ENCODE data around the gene ERF.

The ERF gene

DNA sequence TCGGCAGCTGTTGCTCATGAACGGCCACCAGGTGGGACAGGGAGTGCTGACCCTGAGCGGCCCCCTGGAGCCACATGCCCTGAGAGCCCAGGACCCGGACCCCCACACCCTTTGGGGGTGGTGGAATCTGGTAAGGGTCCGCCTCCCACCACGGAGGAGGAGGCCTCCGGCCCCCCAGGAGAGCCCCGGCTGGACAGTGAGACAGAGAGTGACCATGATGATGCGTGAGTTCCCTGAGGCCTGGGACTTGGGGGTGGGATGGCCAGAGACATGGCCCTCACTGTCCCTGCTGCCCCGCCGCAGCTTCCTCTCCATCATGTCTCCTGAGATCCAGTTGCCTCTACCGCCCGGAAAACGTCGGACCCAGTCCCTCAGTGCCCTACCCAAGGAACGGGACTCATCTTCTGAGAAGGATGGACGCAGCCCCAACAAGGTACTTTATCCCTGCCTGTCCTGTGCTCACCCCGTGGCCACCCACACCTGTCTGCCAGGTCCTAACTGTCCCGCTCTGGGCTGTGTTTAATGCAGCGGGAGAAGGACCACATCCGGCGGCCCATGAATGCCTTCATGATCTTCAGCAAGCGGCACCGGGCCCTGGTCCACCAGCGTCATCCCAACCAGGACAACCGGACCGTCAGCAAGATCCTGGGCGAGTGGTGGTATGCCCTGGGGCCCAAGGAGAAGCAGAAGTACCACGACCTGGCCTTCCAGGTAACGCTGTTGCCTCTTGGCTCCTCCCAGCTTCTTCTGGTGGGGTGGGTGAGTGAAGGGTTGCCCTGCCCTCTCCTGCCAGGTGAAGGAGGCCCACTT, 32.3 kb upstream of the ERF start:
- in situ Hi-C loops (cut with MboI; ENCODE audit: low sequenced_read_pairs), result no loop called here

DNA sequence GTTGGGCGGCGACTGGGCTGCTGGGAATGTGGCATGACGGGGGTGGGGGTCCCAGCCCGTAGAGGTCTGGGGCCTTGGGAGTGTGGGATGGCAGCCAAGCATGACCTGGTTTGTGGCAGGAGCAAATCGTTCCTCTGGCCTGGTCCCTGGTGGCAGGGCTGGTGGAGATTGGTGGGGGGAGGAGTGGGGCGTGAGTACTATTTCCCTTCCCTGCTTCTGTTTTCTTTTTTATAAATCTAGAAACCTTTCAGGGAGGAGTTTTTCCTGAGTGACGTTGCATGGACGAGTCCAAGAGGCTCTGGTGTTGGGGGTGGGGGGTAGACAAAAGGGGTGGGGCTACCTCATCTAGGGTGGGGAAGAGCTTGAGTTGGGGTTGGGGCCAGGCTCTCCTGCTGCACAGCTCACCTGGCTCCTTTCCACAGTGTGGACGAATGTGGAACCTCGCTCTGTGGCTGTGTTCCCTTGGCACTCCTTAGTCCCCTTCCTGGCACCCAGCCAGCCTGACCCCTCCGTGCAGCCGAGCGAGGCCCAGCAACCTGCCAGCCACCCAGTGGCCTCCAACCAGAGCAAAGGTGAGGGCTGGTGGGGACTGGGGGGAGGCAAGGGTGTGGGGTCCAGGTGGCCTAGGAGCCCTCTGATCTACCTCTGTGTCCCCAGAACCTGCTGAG, 31.6 kb upstream of the ERF start:
- in situ Hi-C loops (cut with MboI; ENCODE audit: low sequenced_read_pairs), result no loop called here

DNA sequence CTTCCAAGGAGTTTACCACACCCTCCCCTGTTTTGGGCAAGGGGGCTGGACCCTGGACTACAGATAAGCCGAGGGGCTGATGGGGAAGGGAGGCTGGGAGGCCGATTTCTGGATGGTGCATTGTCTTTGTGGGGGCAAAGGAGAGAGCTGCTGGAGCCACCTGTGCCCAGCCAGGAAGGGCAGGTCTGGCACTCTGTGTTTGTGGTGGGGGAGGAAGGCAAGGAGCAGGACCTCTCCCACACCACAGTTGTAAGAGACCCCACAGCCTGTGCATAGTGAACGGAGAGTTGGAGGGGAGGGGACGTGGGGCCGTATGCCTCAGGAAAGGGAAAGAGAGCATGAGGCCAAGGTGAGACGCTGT, 31.0 kb upstream of the ERF start:
- in situ Hi-C loops (cut with MboI; ENCODE audit: low sequenced_read_pairs), result no loop called here

DNA sequence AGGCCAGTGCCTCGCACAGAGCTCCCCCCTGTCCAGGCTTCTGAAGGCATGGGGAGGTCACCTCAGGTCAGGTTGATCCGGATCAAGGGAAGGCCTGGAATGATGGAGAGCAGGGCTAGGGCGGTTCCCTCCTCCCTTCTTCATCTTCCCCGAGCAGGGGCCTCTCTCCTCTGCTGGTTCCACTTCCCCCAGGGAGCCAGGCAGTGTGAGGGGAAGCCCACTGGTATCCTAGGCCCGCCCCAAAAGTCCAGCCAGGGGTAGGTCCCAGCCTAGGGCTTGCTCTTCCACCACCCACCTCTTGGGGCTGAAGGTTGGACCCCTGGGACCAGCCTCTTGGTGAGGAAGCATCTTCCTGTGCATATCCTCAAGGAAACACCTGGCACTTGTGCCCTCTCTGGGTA, 30.6 kb upstream of the ERF start:
- in situ Hi-C loops (cut with MboI; ENCODE audit: low sequenced_read_pairs), result no loop called here

DNA sequence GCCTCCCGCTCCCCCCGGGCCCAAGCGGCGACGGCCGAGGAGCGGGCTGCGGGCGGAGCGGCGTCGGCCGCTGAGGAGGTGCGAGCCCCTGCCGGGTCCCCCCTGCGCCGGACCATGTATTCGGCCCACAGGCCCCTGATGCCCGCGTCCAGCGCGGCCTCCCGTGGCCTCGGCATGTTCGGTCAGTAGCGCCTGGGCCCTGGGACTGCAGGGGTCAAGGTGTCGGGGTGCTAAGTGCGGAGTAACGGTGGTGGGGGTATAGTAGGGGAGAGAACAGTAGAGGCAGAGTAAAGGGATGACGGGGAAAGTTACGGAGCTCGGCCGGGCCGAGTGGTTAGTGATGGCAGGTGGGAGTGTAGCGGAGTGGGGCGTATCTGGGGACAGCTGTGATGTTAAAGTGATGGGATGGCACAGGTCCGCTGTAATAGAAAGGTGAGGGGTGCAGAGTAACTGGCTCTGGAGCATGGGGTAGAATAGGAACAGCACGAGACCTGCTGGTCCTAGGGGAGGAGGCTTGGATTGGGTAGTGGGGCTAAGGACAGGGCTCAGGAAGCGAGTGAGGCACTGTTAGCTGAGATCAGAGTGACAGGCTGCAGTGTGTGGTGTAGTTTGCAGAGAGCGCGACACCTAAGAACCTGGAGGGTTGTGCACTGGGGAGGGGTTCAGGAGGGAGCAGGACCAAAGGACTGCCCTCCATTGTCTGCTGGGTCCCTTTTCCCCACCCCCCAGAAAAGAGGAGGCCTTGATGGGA, 29.8 kb upstream of the ERF start:
- in situ Hi-C loops (cut with MboI; ENCODE audit: low sequenced_read_pairs), result no loop called here

DNA sequence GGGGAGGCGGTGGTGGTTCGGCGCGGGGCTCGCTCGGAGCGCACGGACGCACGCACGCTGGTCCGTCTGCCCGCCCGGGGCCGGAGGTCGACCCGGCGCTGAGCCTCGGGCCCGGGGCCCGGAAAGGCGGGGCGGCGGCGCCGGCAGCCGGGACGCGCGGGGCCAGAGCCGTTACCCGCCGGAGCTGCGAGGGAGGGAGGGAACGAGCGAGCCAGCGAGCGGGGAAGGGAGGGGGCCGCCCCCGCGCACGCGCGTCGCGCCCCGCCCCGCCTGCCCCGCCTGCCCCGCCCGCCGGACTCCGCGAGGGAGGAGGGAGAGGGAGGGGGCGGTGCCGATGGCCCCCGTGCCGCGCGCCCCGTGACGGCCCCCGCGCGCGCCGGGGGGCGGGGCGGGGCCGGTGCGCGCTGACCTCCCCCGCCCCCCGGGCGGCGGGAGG, 29.2 kb upstream of the ERF start:
- in situ Hi-C loops (cut with MboI; ENCODE audit: low sequenced_read_pairs), result no loop called here

DNA sequence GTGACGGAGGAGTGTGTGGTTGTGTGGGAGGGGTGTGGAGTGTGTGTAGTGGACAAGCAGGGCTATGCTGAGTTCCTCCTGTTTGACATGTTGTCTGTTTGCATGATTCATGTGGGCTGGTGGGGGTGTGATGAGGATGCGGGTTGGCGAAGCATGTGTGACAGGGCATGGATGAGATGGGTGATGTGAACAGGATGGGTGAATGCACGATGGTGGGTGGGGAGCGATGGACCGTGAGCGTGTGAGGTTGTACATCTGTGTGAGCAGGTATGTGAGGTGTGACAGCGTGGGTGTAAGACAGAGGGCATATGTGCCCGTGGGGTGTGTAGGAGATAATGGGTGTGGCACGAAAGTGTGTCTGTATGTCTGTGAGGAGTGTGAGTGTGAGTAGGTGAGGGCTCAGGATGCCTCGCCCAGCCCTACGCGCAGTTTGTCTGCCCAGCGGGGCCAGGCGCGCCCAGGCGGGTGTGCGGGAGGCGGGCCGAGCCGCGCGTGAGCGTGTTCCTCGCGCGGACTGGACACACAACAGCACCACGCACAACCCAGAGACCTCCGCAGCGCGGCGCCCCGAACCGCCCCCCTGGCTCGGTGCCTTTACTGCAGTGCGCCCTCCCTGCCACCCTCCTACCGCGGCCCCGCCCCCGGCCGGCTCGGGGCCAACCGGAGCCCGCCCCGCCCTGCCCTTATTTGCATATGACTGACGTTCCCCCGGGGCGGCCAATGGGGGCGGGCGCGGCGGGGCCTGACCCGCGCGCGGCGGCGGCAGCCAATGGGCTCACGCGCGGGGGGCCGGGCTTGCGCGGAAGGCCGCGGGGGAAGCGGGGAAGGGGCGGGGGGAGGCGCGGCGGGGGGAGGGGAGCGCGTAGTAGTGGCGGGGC, 28.5 kb upstream of the ERF start:
- in situ Hi-C loops (cut with MboI; ENCODE audit: low sequenced_read_pairs), result no loop called here

DNA sequence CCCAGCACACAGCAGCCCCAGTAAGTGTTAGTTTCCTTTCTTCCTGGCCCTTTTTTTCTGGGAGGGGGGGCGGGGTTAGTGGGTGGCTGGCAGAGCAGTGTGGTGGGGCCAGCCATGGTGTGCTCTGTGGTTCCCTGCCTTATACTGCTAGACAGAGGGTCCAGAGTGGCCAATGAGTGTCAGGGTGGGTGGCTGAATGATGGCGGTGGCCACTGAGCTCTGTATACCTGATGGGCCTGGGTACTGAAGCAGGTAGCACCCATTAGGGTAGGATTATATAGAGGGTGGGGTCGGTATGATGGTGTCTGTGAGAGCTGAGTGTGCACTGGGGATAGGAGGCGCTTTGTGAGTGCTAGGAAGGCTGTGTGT, 27.9 kb upstream of the ERF start:
- in situ Hi-C loops (cut with MboI; ENCODE audit: low sequenced_read_pairs), result no loop called here

DNA sequence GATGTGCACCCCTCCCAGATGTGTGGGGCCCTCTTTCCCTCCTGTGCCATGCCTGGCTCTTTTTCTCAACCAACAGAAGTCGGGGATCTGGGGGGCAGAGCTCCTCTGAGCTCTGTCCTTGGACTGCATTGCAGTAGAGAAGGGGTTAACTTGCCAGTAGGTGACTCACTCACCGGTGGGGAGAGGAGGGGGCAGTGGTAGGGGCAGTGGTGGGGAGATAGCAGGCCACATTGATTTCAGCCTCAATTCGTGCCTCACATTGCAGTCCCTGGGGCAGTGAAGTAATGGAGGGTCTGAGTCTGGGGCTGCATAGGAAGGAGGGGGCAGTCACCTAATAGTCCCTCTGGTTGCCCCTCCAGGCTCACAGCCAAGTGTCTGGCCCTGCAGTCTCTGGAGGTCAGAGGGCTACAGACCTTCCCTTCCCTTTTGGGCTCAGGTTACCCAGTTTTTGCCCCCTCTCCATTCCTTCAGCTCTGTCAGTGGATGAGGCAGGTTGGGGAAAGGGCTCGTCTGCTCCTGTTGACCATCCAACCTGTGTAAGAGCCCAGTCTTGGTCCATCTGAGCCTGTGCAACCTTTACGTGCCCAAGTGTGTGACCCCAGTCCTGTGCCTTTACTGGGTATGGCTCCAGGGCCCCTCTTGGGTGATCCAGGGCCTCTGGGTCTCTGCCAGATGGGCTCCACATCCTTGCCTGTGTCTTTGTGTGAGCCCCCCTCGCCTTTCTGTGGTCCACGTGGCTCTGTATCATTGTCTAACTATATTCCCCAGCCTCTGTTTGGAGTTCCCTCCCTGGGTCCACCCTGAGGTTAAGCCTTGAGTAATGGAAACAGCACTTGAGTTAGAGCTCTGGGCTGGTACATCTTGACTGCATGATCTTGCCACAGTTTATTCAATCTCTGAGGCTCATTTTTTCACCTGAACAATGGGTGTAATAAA, 27.2 kb upstream of the ERF start:
- in situ Hi-C loops (cut with MboI; ENCODE audit: low sequenced_read_pairs), result no loop called here

DNA sequence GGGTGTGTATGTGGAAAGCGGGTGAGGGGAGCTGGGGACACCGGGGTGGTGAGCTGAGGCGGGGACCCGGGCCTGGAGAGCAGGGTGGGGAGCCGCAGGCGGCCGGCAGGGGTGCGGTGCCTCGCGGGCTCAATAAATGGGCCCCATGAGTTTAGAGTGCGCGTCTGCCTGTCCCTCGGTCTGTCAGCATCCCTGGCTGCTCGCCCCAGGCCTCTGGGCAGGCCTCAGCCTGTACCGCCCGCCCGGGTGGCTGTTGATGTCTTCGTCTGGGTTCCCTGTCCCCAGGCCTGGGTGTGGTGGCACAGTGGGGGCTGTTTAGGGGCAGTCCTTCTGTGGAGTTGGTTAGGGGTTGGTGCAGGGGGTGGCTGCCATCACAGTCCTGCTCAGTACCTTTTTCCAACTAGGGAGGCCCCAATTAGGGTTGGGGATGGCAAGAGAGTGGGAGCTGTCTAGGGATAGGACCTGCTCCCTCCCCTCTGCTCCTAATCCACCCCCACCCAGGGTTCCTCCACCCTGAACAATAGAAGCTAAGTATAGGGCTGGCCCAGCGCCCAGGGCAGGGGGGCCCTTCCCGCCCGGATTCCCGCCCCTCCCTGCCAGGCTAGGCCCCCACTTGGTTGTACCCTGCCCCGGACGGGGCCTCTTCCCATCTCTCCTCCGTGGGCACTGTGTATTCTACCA, 26.4 kb upstream of the ERF start:
- in situ Hi-C loops (cut with MboI; ENCODE audit: low sequenced_read_pairs), result no loop called here

DNA sequence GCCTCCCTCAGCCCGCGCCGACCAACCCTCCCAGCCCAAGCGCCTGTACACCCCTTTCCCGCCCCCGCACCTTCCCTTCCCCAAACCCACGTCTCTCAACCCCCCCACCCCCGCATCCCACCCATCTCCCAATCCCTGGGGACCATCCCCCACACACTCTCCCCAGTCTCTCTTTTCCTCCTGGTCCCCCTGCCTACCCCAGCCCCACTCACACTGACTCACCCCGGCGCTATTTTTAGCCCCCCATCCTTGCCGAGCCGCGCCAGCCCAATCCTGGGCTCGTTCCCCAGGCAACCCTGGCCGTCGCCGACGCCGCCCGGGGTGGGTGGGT, 25.9 kb upstream of the ERF start:
- in situ Hi-C loops (cut with MboI; ENCODE audit: low sequenced_read_pairs), result no loop called here

DNA sequence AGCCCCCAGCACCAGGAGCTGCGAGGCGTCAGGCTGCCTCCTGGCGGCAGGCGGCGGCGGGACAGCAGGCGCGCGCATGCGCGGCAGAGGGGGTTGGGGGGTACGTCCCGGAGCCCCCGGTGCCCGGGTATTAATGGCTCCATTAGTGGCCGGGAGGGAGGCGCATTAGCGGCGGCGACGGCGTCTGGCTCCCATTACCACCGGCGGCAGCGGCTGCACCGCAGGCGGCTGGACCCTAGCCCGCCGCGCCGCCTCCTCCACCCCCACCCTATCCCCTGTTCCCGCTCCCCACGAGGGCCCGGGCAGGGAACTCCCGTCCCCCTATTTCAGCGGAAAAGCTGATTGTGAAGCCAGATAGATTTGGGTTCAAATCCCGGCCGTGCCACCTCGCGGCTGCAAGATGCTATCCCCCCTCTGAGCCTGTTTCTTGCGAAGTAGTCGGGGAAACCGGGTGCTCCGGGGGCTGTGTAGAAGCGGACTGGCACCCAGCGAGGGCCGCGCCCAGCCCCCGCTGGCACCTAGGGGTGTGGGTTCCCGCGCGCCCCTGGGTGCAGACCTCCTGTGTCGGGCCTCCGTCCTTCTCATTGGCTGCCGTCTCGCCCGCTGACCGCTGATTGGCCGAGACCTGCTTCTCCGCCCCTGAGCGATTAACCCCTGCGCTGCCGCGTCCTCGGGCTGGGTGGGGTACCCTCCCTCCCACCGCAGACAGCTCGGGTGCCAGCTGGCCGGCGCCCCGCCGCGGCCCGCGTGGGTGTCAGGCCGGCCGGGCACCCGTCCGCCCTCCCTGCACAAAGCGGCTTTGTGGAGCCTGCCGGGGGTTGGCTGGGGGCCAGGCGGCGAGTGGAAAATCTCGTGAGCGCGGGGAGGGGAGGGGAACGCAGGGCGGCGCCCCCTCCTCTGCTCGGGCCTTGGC, 25.2 kb upstream of the ERF start:
- in situ Hi-C loops (cut with MboI; ENCODE audit: low sequenced_read_pairs), result no loop called here

DNA sequence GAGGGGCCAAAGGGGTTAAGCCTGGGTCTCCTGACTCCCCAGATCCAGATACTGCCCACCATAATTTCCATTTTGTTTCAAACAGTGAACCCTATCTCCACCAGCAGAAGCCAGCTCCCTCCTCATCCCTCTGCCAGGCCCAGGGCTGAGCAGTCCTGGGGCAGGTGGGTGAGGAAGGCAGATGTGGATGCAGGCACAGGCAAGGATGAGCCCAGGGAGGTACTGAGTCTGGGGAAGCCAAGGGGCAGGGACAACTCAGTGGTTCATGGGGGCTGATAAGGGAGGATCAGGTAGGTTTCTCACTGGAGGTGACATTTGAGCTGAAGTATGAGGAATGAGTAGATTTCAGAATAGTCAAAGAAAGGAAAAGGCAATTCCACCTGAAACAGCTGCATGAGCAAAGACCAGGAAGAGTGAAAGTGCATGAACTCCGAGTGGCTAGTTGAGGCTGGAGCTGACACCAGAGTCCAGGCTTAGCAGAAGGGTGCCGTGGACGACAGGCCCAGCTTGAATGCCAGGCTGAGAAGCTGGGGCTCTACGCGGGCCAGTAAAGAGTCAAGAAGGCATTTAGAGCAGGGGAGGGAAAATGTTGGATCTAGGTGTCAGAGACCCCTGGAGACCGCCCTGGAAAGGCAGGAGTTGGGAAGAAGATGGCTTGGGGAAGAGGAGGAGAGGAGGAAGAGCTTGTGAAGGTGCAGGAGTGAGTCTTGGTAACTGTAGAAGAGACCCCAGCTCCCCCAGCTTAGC, 24.4 kb upstream of the ERF start:
- in situ Hi-C loops (cut with MboI; ENCODE audit: low sequenced_read_pairs), result no loop called here

DNA sequence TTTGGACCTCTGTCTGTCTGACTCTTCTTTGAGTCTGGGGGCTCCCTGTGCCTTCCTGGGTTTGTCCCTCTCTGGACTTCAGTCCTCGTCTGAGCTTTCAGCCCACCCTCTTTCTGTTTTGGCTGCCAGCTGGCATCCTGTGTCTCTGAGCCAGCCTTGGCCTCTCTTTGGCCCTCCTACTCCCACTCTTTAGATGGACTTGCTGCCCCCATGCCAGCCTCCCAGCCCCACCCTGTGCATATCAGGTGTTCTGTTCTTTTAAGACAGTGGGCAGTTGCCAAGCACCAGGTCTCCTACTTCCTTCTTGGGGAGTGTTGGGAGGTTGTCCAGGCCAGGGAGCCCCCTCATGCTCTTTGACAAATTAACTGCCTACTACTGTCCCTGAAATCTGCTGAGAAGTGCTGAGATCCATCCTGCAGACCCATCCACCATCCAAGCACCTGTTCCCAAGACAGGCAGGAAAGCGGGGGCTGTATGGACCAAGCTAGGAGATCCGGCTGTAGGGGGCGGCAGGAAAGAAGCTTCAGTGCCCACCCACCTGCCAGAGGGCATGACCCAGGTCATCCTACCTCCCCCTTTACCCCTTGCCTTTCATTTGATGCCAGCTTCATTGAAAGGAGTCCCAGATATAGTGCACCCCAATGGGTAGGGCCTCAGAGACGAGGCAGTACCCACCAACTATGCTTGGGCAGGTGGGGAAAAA, 23.7 kb upstream of the ERF start:
- in situ Hi-C loops (cut with MboI; ENCODE audit: low sequenced_read_pairs), result no loop called here

DNA sequence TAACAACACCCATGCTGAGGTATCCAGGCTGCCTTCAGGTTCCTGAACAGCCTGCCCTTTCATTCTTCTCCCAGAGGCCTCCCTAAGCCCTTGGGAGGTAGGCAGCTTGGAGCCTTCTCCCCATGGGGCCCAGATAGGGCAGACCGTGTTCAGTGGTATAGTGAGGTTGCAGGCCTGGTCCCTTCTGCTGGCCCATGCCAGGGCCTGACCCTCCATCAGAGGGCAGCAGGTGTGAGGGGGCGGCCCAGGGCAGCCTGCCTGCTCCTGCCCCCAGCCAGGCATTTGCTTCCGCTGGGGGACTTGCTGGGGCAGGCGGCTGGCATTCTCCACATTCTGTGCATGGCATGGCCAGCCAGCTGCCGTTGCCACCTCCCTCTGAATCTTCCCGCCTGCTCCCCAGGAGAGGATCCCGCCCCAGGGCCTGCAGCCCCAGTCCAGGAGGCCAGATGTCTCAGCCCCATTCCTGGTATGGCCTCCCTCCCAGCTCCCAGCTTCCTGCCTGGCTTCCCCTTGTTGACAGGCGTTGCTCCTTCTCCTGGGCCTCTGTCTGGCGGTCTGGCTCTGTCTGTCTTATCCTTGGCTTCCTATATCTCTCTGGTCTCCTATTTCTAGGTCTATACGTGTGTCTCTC, 23.0 kb upstream of the ERF start:
- in situ Hi-C loops (cut with MboI; ENCODE audit: low sequenced_read_pairs), result no loop called here

DNA sequence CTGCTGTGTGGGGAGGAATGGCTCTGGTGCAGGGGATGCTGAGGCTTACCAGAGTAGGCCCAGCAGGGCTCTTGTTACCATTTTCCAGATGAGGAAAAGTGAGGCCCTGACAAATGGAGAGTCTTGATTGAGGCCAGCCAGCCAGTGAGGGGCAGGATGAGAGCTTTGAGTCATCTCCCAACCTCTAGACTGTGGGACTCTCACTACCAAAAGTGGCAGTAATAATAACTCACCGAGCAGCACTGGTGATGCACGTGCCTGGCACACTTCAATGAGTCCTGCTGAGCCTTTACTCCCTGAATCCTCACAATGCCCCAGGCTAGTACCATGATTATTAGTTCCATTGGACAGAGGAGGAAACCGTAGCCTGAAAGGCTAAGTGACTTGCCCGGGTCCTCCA, 21.9 kb upstream of the ERF start:
- in situ Hi-C loops (cut with MboI; ENCODE audit: low sequenced_read_pairs), result no loop called here

DNA sequence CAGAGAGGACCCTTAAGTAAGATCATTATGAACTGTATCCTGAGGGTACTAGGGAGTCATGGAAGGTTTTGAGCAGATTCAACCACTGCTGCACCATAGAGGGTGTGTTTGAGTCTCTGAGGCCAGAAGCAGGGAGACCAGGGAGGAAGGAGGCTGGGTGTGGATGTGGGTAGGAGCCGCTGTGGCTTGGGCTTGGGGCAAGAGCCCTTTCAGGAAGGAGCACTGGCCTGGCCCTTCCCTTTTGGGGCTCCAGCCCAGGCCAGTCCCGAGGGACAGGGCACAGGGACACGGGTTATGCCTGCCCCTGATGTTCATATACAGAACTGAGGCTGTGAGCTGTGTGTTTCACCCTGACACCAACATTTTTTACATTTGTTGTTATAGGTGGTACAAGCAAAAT, 21.4 kb upstream of the ERF start:
- in situ Hi-C loops (cut with MboI; ENCODE audit: low sequenced_read_pairs), result no loop called here

All from HL-60/S4 (cell line).